NT2/D1 (cell line): ENCODE data around the gene SDR42E2.

Experiments used
- SUZ12 ChIP-seq: IDR thresholded peaks from 2 replicates; pipeline ENCODE4 v1.6.1; 2011; ENCODE audit not compliant: insufficient read length, insufficient read depth; ENCODE audit errors: extremely low read depth
- YY1 ChIP-seq: IDR thresholded peaks from 2 replicates; pipeline ENCODE4 v1.6.1; 2011; ENCODE audit not compliant: insufficient read length, insufficient read depth
- ZNF274 ChIP-seq: IDR thresholded peaks from 2 replicates; pipeline ENCODE4 v1.6.1; 2011; ENCODE audit warnings: mild to moderate bottlenecking, low read depth, low read length

DNA sequence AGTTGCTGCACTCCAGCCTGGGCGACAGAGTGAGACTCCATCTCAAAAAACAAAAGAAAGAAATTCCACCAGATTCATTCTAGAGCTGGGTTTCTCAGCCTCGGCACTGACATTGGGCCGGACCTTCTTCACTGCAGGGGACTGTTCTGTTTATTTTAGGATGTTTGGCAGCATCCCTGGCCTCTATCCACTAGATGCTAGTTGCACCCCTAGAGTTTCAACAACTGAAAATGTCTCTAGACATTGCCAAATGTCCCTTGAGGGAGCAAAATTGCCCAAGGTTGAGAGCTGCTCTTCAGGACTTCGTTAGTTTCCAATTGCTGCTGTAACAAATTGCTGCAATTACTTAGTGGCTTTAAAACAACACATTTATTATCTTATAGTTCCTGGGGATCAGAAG is 50.9 kb downstream of the SDR42E2 start:
- TF ChIP-seq YY1 (no peak), SUZ12 (no peak), ZNF274 (no peak)
